CD14-positive monocyte (primary cell): ENCODE results near the gene IL15. TPM values are rescaled to one million over a fixed set of nuclear protein-coding genes. Genes with fewer than 3 reads are reported as not detected.

Experiments
- DNase-seq, 3 donors: peaks; one replicate each; pipeline ENCODE4 v3.0.0-alpha.2; 2011 to 2022
- H2AFZ ChIP-seq: 2 replicates; pipeline ENCODE4 v1.6.0; 2012; ENCODE audit warnings: mild to moderate bottlenecking, low read depth, low read length, inconsistent platforms; ENCODE audit not compliant: insufficient read depth, poor library complexity, severe bottlenecking
- H3K27ac ChIP-seq, 2 donors: 1 replicate in 1 of 2; 2 replicates in 1 of 2; pipeline ENCODE4 v1.5.1; 2012 to 2013; ENCODE audit warnings: low read length in 2 of 2, control low read depth in 1 of 2, inconsistent platforms in 1 of 2, low read depth in 1 of 2, mild to moderate bottlenecking in 1 of 2
- H3K27me3 ChIP-seq, 2 donors: one replicate each; pipeline versions ENCODE4 v1.6.0 to v1.6.1; 2011 to 2013; ENCODE audit warnings: low read length in 2 of 2; ENCODE audit not compliant: control insufficient read depth in 2 of 2, insufficient read depth in 2 of 2
- H3K36me3 ChIP-seq, 2 donors: replicated peaks in 1 of 2; 1 replicate in 1 of 2; 2 replicates in 1 of 2; pipeline versions ENCODE4 v1.5.1 to v1.6.1; 2012 to 2013; ENCODE audit warnings: low read length in 2 of 2, control low read depth in 1 of 2, inconsistent platforms in 1 of 2, mild to moderate bottlenecking in 1 of 2; ENCODE audit not compliant: insufficient read depth in 2 of 2, control insufficient read depth in 1 of 2
- H3K4me1 ChIP-seq, 2 donors: 1 replicate in 1 of 2; 2 replicates in 1 of 2; pipeline versions ENCODE4 v1.5.1 to v1.6.1; 2012 to 2013; ENCODE audit warnings: low read length in 2 of 2, control low read depth in 1 of 2, inconsistent platforms in 1 of 2, mild to moderate bottlenecking in 1 of 2, moderate library complexity in 1 of 2; ENCODE audit not compliant: insufficient read depth in 2 of 2, control insufficient read depth in 1 of 2
- H3K4me2 ChIP-seq: replicated peaks from 2 replicates; pipeline ENCODE3; 2012; ENCODE audit warnings: low read length, moderate library complexity, mild to moderate bottlenecking; ENCODE audit not compliant: poor library complexity, severe bottlenecking; ENCODE audit errors: extremely low read depth
- H3K4me3 ChIP-seq, 3 experiments: fragments of 200-600 bp in 1 of 3; sonication (generic) in 1 of 3; replicated peaks in 1 of 3; 1 replicate in 2 of 3; 2 replicates in 1 of 3; pipeline ENCODE4 v1.5.1; 2011 to 2013; ENCODE audit warnings: low read length in 3 of 3, mild to moderate bottlenecking in 3 of 3, control low read depth in 2 of 3, low read depth in 2 of 3, inconsistent platforms in 1 of 3, moderate library complexity in 1 of 3
- H3K79me2 ChIP-seq: 2 replicates; pipeline ENCODE4 v1.6.0; 2012; ENCODE audit warnings: mild to moderate bottlenecking, control low read depth, inconsistent platforms, low read length, moderate library complexity; ENCODE audit not compliant: insufficient read depth
- H3K9ac ChIP-seq: 2 replicates; pipeline ENCODE4 v1.6.0; 2017; ENCODE audit warnings: low read length, mild to moderate bottlenecking; ENCODE audit not compliant: insufficient read depth, poor library complexity, severe bottlenecking
- H3K9me3 ChIP-seq, 2 donors: replicated peaks in 1 of 2; 1 replicate in 1 of 2; 2 replicates in 1 of 2; pipeline versions ENCODE4 v1.5.1 to v1.6.1; 2012 to 2013; ENCODE audit warnings: low read length in 2 of 2, control low read depth in 1 of 2; ENCODE audit not compliant: control insufficient read depth in 1 of 2, insufficient read depth in 1 of 2
- H4K20me1 ChIP-seq: 2 replicates; pipeline ENCODE4 v1.6.0; 2012; ENCODE audit warnings: mild to moderate bottlenecking, low read length, control low read depth, moderate library complexity; ENCODE audit not compliant: insufficient read depth
- H3K27ac Mint-ChIP-seq, 7 donors: one replicate each; pipeline ENCODE4 v1.8.0; 2020; ENCODE audit warnings: mild to moderate bottlenecking in 7 of 7, mixed read lengths in 7 of 7, moderate library complexity in 6 of 7, inconsistent platforms in 2 of 7
- H3K27me3 Mint-ChIP-seq, 3 donors: one replicate each; pipeline ENCODE4 v1.8.0; 2021 to 2022; ENCODE audit warnings: low read depth in 3 of 3, mild to moderate bottlenecking in 3 of 3, mixed read lengths in 3 of 3, moderate library complexity in 3 of 3, inconsistent platforms in 1 of 3
- H3K36me3 Mint-ChIP-seq, 2 donors: one replicate each; pipeline ENCODE4 v1.8.0; 2020; ENCODE audit warnings: mixed read lengths in 2 of 2, inconsistent platforms in 1 of 2, mild to moderate bottlenecking in 1 of 2
- H3K4me1 Mint-ChIP-seq: one replicate; pipeline ENCODE4 v1.8.0; 2020; ENCODE audit warnings: mild to moderate bottlenecking, mixed read lengths
- H3K4me3 Mint-ChIP-seq, 2 donors: one replicate each; pipeline ENCODE4 v1.8.0; 2020; ENCODE audit warnings: mild to moderate bottlenecking in 2 of 2, mixed read lengths in 2 of 2, moderate library complexity in 1 of 2
- H3K9me3 Mint-ChIP-seq, 7 donors: one replicate each; pipeline ENCODE4 v1.8.0; 2020 to 2022; ENCODE audit warnings: mixed read lengths in 7 of 7, mild to moderate bottlenecking in 6 of 7, moderate library complexity in 6 of 7, inconsistent platforms in 2 of 7
- WGBS: methylation state at CpG from one replicate; pipeline ENCODE4 v1.1.5; 2013; ENCODE audit warnings: missing lambda C conversion rate; ENCODE audit not compliant: insufficient coverage; 5-methylcytosine and 5-hydroxymethylcytosine counted together
- intact Hi-C, 2 donors: fragments of 100-400 bp; cut with micrococcal nuclease; formaldehyde crosslinking; loops; one replicate each; pipeline versions ENCODE4 v1.15.0 to v1.15.1; 2023
- polyA plus RNA-seq, 3 donors: library from polyadenylated mRNA; depleted of rRNA in 1 of 3; unstranded in 2 of 3; stranded (reverse) in 1 of 3; fragments of 300-500 nt in 2 of 3; fragments of >200 nt in 1 of 3; fragmentation: Illumina TruSeq in 2 of 3; gene quantifications; 1 replicate in 2 of 3; 2 replicates in 1 of 3; pipeline ENCODE4 v1.2.3, GENCODE V29; 2012 to 2021
- TF ChIP-seq, protein P1 (sequence below): fragments of 200-600 bp; IDR thresholded peaks from one replicate; pipeline ENCODE4 v1.8.0; 2022; ENCODE audit warnings: antibody characterized with exemption, mild to moderate bottlenecking

Gene IL15
- polyA plus RNA-seq, 3 donors, result 22.1 to 34.3 (median 25.7) TPM

DNA sequence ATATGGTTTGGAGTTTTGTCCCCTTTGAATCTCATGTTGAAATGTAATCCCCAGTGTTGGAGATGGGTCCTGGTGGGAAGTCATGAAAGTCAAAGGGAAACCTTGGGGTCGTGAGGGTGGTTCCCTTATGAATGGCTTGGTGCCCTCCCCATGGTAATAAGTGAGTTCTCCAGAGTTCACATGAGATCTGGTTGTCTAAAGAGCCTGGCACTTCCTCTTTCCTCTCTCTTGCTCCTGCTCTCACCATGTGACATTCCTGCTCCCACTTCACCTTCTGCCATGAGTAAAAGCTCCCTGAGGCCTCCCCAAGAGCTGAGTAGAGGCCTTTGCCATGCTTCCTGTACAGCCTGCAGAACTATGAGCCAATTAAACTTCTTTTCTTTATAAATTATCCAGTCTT, 5.5 kb upstream of the IL15 start:
- Histone ChIP-seq H2AFZ (no peak overlapping the region), H3K9me3 (peaks cover 0 to 4% of the 10 kb centered on the region in 2 donors), H3K79me2 (no peaks in the 10 kb centered on the region), H3K27ac (no peak overlapping the region), H3K36me3 (no peaks in the 10 kb centered on the region), H3K27me3 (peaks cover 0 to 4% of the 10 kb centered on the region in 2 donors), H3K4me3 (no peak overlapping the region), H4K20me1 (no peaks in the 10 kb centered on the region), H3K4me1 (peaks cover 3 to 6% of the 10 kb centered on the region in 2 donors), H3K9ac (no peak overlapping the region), H3K4me2 (no peak overlapping the region)
- peak in 2 of 3 donors; percentile 18 to 26 for DNase-seq
- H3K27me3 Mint-ChIP-seq, result peaks cover 0 to 9% (median 0%) of the 10 kb centered on the region in 3 donors
- TF ChIP-seq, protein P1, sequence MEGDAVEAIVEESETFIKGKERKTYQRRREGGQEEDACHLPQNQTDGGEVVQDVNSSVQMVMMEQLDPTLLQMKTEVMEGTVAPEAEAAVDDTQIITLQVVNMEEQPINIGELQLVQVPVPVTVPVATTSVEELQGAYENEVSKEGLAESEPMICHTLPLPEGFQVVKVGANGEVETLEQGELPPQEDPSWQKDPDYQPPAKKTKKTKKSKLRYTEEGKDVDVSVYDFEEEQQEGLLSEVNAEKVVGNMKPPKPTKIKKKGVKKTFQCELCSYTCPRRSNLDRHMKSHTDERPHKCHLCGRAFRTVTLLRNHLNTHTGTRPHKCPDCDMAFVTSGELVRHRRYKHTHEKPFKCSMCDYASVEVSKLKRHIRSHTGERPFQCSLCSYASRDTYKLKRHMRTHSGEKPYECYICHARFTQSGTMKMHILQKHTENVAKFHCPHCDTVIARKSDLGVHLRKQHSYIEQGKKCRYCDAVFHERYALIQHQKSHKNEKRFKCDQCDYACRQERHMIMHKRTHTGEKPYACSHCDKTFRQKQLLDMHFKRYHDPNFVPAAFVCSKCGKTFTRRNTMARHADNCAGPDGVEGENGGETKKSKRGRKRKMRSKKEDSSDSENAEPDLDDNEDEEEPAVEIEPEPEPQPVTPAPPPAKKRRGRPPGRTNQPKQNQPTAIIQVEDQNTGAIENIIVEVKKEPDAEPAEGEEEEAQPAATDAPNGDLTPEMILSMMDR, result no peak
- H3K4me1 Mint-ChIP-seq, result peaks cover 7% of the 10 kb centered on the region
- H3K27ac Mint-ChIP-seq, result no peak overlapping the region
- WGBS, result no CpG with 5 or more reads among the region's 1 CpG
- H3K9me3 Mint-ChIP-seq, result peaks cover 0 to 4% (median 0%) of the 10 kb centered on the region in 7 donors
- H3K4me3 Mint-ChIP-seq, result no peak overlapping the region
- peaks cover 0 to 2% of the 10 kb centered on the region in 2 donors for H3K36me3 Mint-ChIP-seq
- intact Hi-C loops, result loop anchor here (10.0 kb wide), 3 partner anchors 54 to 316 kb away; no protein-coding TSS in a partner anchor

DNA sequence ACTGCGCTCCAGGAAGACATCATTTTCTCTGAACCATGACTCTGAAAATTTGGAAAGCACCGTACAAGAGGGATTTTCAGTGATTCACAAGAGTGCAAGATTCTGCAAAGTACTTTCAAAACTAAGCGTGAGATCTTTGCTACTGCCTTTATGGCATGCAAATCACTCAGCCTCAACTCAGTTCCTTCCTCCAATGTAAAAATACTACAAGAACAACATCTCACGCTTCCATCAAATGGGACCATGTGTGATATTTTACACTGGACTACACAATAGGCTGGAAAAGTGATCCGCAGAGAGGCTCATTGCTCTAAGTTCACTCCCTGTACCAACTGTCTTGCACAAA, 674 bp upstream of the IL15 start:
- peaks cover 5% of the 10 kb centered on the region for H3K79me2 ChIP-seq
- peak overlapping the region; percentile 65 to 91 for H3K27ac ChIP-seq
- Mint-ChIP-seq H3K4me3 (peak overlapping the region; percentile 98 to 99), H3K36me3 (peaks cover 4 to 6% of the 10 kb centered on the region in 2 donors), H3K27ac (peak overlapping the region; percentile 74 to 96 (median 93)), H3K9me3 (peaks cover 0 to 3% (median 0%) of the 10 kb centered on the region in 7 donors), H3K4me1 (peaks cover 43% of the 10 kb centered on the region), H3K27me3 (peaks cover 0 to 19% (median 13%) of the 10 kb centered on the region in 3 donors)
- intact Hi-C loops, result loop anchor here (5.0 to 10.0 kb wide), 4 partner anchors 49 to 413 kb away; partner anchors contain the start of gene ZNF330 (in 1 of the 2)
- peak in 1 of 3 donors; percentile 66 for DNase-seq
- peak overlapping the region; percentile 94 for H2AFZ ChIP-seq
- H3K4me1 ChIP-seq, result peaks cover 35 to 42% of the 10 kb centered on the region in 2 donors
- peak overlapping the region; percentile 97 for H3K4me2 ChIP-seq
- TF ChIP-seq, protein P1, result no peak
- 21% methylated on average over 3 of the region's 5 CpGs for WGBS
- peaks cover 0 to 5% of the 10 kb centered on the region in 2 donors for H3K27me3 ChIP-seq
- H3K9me3 ChIP-seq, result peaks cover 0 to 4% of the 10 kb centered on the region in 2 donors
- H3K4me3 ChIP-seq, result peak overlapping the region; percentile 53 to 98 (median 93)
- H4K20me1 ChIP-seq, result no peaks in the 10 kb centered on the region
- no peaks in the 10 kb centered on the region for H3K36me3 ChIP-seq
- peak overlapping the region; percentile 79 for H3K9ac ChIP-seq
